ENCODE data around the gene SLC25A1.

Gene SLC25A1

GRCh38 chr22:19215360-19215759 is 36.8 kb upstream of the SLC25A1 start:
- H3K4me3 ChIP-seq (ENCODE audit: low read depth, low read length), result no peak overlapping the region
- in situ Hi-C loops (cut with HindIII; ENCODE audit: low sequenced_read_pairs), result no loop called here
- TF ChIP-seq CTCF (IDR thresholded peaks at IDR 0.05; ENCODE audit: low read depth, low read length), result no peak
- no peak for DNase-seq (ENCODE audit: low read depth, low spot score)

- peak; percentile 12 for DNase-seq (ENCODE audit: low read depth, low spot score)
- in situ Hi-C loops (cut with HindIII; ENCODE audit: low sequenced_read_pairs), result no loop called here
- TF ChIP-seq CTCF (IDR thresholded peaks at IDR 0.05; ENCODE audit: low read depth, low read length), result no peak
- H3K4me3 ChIP-seq (ENCODE audit: low read depth, low read length), result no peak overlapping the region
Measured at GRCh38 chr22:19214078-19214473, 35.5 kb upstream of the SLC25A1 start.

- in situ Hi-C loops (cut with HindIII; ENCODE audit: low sequenced_read_pairs), result no loop called here
- no peak for DNase-seq (ENCODE audit: low read depth, low spot score)
- TF ChIP-seq CTCF (IDR thresholded peaks at IDR 0.05; ENCODE audit: low read depth, low read length), result no peak
- no peak overlapping the region for H3K4me3 ChIP-seq (ENCODE audit: low read depth, low read length)
Measured at GRCh38 chr22:19213442-19214077, 35.0 kb upstream of the SLC25A1 start.

- no peak for DNase-seq (ENCODE audit: low read depth, low spot score)
- in situ Hi-C loops (cut with HindIII; ENCODE audit: low sequenced_read_pairs), result no loop called here
- no peak for TF ChIP-seq CTCF (IDR thresholded peaks at IDR 0.05; ENCODE audit: low read depth, low read length)
- H3K4me3 ChIP-seq (ENCODE audit: low read depth, low read length), result no peak overlapping the region
Measured at GRCh38 chr22:19213001-19213400, 34.5 kb upstream of the SLC25A1 start.

- no peak overlapping the region for H3K4me3 ChIP-seq (ENCODE audit: low read depth, low read length)
- DNase-seq (ENCODE audit: low read depth, low spot score), result no peak
- no peak for TF ChIP-seq CTCF (IDR thresholded peaks at IDR 0.05; ENCODE audit: low read depth, low read length)
- in situ Hi-C loops (cut with HindIII; ENCODE audit: low sequenced_read_pairs), result no loop called here
Measured at GRCh38 chr22:19212302-19212870, 33.9 kb upstream of the SLC25A1 start.

GRCh38 chr22:19210188-19210587 is 31.7 kb upstream of the SLC25A1 start:
- H3K4me3 ChIP-seq (ENCODE audit: low read depth, low read length), result no peak overlapping the region
- DNase-seq (ENCODE audit: low read depth, low spot score), result no peak
- TF ChIP-seq CTCF (IDR thresholded peaks at IDR 0.05; ENCODE audit: low read depth, low read length), result no peak
- in situ Hi-C loops (cut with HindIII; ENCODE audit: low sequenced_read_pairs), result no loop called here
